ENCODE measurements around the gene HEXA.
"Not testable (repeated sequence)": the region's sequence is repeated elsewhere in the genome, so short reads cannot be mapped to it uniquely, and the experiment has no call there.

Gene HEXA

GRCh38 chr15:72375846-72376581 lies at the start of gene HEXA:
Gene HEXA, minus strand, starts transcription at chr15:72376014. Its CDS starts 42 bp downstream, at chr15:72375972.
- DNase-seq (ENCODE audit: low spot score): peak; percentile 58

DNA sequence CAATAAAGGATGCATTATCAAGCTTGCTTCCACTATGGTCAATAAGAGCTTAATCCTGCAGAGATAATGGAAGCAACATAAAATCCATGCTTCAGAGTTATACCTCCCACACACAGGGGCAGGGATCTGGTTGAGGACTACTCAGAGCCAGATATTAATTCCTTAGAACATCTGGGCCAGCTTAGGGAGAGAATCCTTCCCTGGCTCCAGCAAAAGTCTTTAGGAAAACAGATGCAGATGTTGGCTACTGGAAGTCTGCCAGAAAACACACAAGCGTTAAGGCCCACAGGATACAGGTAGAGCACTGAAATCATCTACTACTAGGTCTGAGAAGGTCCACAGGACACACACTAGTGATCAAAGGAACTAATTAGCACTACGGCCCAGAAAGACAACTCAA lies 47.4 kb upstream of the HEXA start:
- DNase-seq (ENCODE audit: low spot score): no peak

GRCh38 chr15:72421484-72421883 lies 45.7 kb upstream of the HEXA start:
- no peak for DNase-seq (ENCODE audit: low spot score)

GRCh38 chr15:72420576-72420975 lies 44.8 kb upstream of the HEXA start:
- DNase-seq (ENCODE audit: low spot score): no peak

DNA sequence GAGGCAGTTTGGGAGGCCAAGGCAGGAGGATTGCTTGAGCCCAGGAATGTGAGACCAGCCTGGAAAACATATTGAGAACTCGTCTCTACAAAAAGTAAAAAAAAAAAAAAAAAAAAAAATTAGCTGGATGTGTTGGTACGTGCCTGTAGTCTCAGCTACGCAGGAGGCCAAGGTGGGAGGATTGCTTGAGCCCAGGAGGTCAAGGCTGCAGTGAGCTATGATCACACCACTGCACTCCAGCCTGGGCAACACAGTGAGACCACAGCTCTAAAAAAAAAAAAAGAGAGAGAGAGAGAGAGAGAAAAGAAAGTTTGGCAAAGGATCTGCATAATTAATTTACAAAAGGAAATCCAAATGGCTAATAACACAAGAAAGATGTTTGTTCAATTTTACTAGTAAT lies 44.0 kb upstream of the HEXA start:
- not testable (repeated sequence) for DNase-seq (ENCODE audit: low spot score)

DNA sequence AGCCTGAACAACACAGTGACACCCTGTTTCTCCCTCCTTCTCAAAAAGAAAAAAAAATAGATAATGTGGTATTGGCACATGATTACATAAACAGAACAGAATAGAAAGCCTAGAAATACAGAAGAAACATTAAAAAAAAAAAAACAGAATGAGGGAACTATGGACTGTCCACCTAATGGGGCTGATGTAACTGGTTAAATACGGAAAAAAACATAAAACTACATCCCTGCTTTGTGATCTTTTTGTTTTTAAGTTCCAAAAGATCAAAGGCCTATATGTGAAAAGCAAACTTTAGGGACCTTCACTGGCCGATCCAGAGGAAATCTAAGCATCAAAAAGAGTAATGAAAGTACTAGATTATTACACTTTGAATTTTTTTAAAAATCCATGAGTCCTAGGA lies 39.5 kb upstream of the HEXA start:
- DNase-seq (ENCODE audit: low spot score): no peak

DNA sequence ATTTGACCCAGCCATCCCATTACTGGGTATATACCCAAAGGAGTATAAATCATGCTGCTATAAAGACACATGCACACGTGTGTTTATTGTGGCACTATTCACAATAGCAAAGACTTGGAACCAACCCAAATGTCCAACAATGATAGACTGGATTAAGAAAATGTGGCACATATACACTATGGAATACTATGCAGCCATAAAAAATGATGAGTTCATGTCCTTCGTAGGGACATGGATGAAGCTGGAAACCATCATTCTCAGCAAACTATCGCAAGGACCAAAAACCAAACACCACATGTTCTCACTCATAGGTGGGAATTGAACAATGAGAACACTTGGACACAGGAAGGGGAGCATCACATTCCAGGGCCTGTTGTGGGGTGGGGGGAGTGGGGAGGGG lies 37.5 kb upstream of the HEXA start:
- DNase-seq (ENCODE audit: low spot score): not testable (repeated sequence)

GRCh38 chr15:72411544-72411943 lies 35.7 kb upstream of the HEXA start:
- DNase-seq (ENCODE audit: low spot score): no peak

DNA sequence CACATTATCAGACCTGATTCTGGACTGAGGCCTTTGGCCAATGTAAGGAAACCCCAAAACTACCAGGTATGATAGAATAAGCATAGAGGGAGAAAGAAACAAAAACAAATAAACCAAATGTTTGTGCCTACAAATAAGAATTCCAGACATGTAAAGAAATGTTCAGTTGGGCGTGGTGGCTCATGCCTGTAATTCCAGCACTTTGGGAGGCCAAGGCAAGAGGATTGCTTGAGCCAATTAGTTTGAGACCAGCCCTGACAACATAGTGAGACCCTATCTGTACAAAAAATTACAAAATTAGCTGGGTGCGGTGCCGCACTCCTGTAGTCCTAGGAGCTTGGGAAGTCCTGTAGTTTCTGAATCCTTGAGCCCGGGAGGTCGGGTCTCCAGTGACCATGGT lies 35.3 kb upstream of the HEXA start:
- no peak for DNase-seq (ENCODE audit: low spot score)

GRCh38 chr15:72406936-72407335 lies 31.1 kb upstream of the HEXA start:
- no peak for DNase-seq (ENCODE audit: low spot score)

DNA sequence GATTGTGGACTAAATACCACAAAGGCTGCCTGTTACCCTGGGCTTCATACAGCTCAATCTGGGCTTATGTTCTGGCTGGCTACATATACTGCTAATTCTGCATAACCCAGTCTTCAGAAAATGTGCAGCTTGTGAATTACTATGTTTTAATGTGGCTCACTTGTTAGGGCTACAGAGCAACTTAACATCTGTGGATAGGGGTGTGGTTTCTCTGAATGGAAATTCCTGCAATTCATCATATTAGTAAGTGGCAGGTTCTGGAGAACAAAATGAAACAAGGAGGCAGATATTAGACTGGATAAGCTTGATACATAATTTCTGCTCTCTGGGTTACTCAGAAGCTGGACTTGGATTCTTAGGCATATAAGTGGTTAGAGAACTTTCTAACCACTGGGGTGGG lies 29.0 kb upstream of the HEXA start:
- no peak for DNase-seq (ENCODE audit: low spot score)

GRCh38 chr15:72404356-72404755 lies 28.5 kb upstream of the HEXA start:
- no peak for DNase-seq (ENCODE audit: low spot score)

GRCh38 chr15:72402726-72403125 lies 26.9 kb upstream of the HEXA start:
- no peak for DNase-seq (ENCODE audit: low spot score)

DNA sequence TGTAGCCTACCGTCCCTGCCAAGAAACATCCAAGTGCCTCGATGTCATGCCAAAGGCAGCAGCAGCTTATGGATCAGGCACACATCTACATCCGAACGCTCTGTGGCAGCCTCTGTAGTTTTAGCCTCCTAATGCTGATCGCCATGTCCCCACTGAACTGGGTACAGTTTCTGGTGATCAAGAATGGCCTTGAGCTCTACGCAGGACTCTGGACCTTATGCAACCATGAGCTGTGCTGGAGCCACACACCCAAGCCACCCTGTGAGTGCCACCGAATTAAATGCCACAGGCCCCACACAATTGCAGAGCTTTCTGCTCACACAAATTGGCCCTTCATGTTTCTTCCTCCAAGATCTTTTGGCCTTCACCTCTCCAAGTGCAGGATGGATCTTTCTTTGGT lies 22.8 kb upstream of the HEXA start:
- no peak for DNase-seq (ENCODE audit: low spot score)

DNA sequence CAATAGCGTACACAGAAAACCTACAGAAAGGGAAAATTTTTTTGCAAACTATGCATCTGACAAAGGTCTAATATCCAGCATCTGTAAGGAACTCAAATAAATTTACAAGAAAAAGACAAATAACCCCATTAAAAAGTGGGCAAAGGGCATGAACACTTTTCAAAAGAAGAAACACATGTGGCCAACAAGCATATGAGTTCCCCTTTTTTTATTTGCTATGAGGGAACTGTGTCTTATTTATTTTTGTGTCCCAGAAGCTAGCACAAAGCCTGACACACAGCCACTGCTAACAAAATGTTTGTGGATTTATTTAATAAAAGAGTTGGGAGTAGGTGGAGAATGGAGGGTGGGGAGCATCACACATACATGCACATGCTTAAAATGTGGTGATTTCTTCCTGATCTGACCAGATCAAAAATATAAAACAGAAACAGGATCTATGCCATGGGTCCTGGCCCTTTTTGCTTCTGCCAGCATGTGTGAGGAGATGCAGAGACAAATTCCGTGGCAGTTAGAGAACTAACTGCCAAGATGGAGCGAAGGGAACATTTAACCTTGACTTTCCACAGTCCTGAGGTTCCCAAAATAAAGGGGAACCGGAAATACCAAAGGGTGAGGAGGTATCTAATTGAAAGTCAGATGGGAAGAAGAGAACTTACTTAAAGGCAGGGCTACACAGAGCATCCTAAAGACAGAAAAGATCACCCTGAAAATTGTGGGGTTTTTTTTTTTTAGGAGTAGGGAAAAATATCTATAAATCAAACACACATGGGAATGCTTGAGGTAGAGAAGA lies 22.2 kb upstream of the HEXA start, which contains the start of gene TMEM202:
Gene TMEM202, plus strand, starts transcription at position 510 of the 793 bp plus-strand sequence. Its CDS starts 22 bp downstream, at position 532.
- no peak for DNase-seq (ENCODE audit: low spot score)

DNA sequence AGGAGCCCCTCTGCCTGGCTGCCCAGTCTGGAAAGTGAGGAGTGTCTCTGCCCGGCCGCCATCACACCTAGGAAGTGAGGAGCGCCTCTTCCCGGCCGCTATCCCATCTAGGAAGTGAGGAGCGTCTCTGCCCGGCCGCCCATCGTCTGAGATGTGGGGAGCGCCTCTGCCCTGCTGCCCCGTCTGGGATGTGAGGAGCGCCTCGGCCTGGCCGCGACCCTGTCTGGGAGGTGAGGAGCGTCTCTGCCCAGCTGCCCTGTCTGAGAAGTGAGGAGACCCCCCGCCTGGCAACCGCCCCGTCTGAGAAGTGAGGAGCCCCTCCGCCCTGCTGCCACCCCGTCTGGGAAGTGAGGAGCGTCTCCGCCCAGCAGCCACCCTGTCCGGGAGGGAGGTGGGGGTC lies 20.5 kb upstream of the HEXA start:
- DNase-seq (ENCODE audit: low spot score): not testable (repeated sequence)

GRCh38 chr15:72389231-72389630 lies 13.4 kb upstream of the HEXA start:
- no peak for DNase-seq (ENCODE audit: low spot score)

DNA sequence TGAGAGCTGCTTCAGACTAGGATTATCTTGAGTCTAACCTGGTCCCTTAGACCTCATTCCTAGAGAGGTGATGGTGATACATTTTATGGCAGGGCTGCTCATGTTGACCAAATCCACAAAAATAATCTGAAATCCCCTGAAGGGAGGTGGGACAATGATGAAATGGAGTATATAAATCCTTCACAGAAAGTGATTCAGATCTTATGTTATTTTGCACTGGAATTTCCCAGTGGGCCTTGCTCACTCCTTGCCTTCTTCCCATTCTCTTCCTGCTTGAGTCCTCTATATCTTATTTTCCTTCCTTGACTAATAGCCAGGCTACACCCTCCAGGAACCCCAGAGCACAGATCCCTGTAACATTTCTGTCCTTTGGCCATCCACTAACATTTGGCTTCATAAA lies 11.9 kb upstream of the HEXA start:
- no peak for DNase-seq (ENCODE audit: low spot score)

- no peak for DNase-seq (ENCODE audit: low spot score)
These were observed 6.3 kb upstream of the HEXA start for GRCh38 chr15:72382146-72382545.

GRCh38 chr15:72380743-72381142 lies 4.9 kb upstream of the HEXA start:
- DNase-seq (ENCODE audit: low spot score): no peak

GRCh38 chr15:72379856-72380430 lies 4.1 kb upstream of the HEXA start:
- no peak for DNase-seq (ENCODE audit: low spot score)

- DNase-seq (ENCODE audit: low spot score): not testable (repeated sequence)
These were observed 3.3 kb upstream of the HEXA start for GRCh38 chr15:72379106-72379505.

- no peak for DNase-seq (ENCODE audit: low spot score)
These were observed 1.5 kb upstream of the HEXA start for GRCh38 chr15:72377331-72377730.
